GM18909 (cell line): Measurements from ENCODE around the gene ASPN.

Experiments used
- ATAC-seq: cut with Tn5 transposase; IDR thresholded peaks from one replicate; pipeline ENCODE4 v1.9.1; 2021; ENCODE audit warnings: mild to moderate bottlenecking; ENCODE audit not compliant: unreplicated experiment, poor library complexity

The ASPN gene

GRCh38 chr9:92506184-92506857 lies 24.0 kb upstream of the ASPN start:
- ATAC-seq = no peak

- no peak for ATAC-seq
Measured at GRCh38 chr9:92504881-92505280, 22.6 kb upstream of the ASPN start.

GRCh38 chr9:92503156-92503555 lies 20.9 kb upstream of the ASPN start:
- no peak for ATAC-seq

GRCh38 chr9:92501671-92502393 lies 19.5 kb upstream of the ASPN start:
- ATAC-seq = no peak

GRCh38 chr9:92500725-92501124 lies 18.4 kb upstream of the ASPN start:
- no peak for ATAC-seq

GRCh38 chr9:92499701-92500100 lies 17.4 kb upstream of the ASPN start:
- ATAC-seq = no peak

- ATAC-seq = no peak
Measured at GRCh38 chr9:92496396-92497176, 14.3 kb upstream of the ASPN start.

GRCh38 chr9:92494856-92495255 lies 12.6 kb upstream of the ASPN start:
- ATAC-seq = no peak

GRCh38 chr9:92493749-92494387 lies 11.6 kb upstream of the ASPN start:
- ATAC-seq = no peak

GRCh38 chr9:92492781-92493401 lies 10.6 kb upstream of the ASPN start:
- no peak for ATAC-seq

- ATAC-seq = no peak
Measured at GRCh38 chr9:92488681-92489550, 6.6 kb upstream of the ASPN start.

- no peak for ATAC-seq
Measured at GRCh38 chr9:92486371-92486770, 4.1 kb upstream of the ASPN start.

GRCh38 chr9:92484563-92484962 lies 2.3 kb upstream of the ASPN start:
- ATAC-seq = no peak

- ATAC-seq = no peak
Measured at GRCh38 chr9:92483627-92484545, 1.6 kb upstream of the ASPN start.

GRCh38 chr9:92482805-92483204 lies 499 bp upstream of the ASPN start:
- ATAC-seq = no peak

- no peak for ATAC-seq
Measured at GRCh38 chr9:92480986-92481633, 1.2 kb downstream of the ASPN start.

GRCh38 chr9:92480291-92480771 lies 2.0 kb downstream of the ASPN start:
- no peak for ATAC-seq

- ATAC-seq = no peak
Measured at GRCh38 chr9:92479346-92479745, 3.0 kb downstream of the ASPN start.
